Thyroid gland (tissue), 4 donors: ENCODE data around the gene FARS2. TPM values are rescaled to one million over a fixed set of nuclear protein-coding genes. Genes with fewer than 3 reads are reported as not detected.

Experiments
- DNase-seq, 2 donors: peaks; one replicate each; pipeline ENCODE4 v3.0.0-alpha.2; 2019
- H3K27ac ChIP-seq, 3 donors: fragments of 200-600 bp; sonication (generic); 1 replicate in 2 of 3; 2 replicates in 1 of 3; pipeline ENCODE4 v1.5.1; 2016 to 2019; ENCODE audit warnings: mild to moderate bottlenecking in 1 of 3, moderate library complexity in 1 of 3
- H3K27me3 ChIP-seq: fragments of 200-600 bp; sonication (generic); one replicate; pipeline ENCODE4 v1.5.1; 2019
- H3K36me3 ChIP-seq, 2 donors: fragments of 200-600 bp; sonication (generic); one replicate each; pipeline ENCODE4 v1.5.1; 2016 to 2019
- H3K4me1 ChIP-seq, 2 donors: fragments of 200-600 bp; sonication (generic); one replicate each; pipeline ENCODE4 v1.5.1; 2017 to 2019
- H3K4me3 ChIP-seq, 3 donors: fragments of 200-600 bp; sonication (generic); replicated peaks in 1 of 3; 1 replicate in 2 of 3; 2 replicates in 1 of 3; pipeline ENCODE4 v1.5.1; 2016; ENCODE audit warnings: mild to moderate bottlenecking in 1 of 3
- H3K9me3 ChIP-seq: fragments of 200-600 bp; sonication (generic); one replicate; pipeline ENCODE4 v1.5.1; 2017
- CTCF ChIP-seq, 6 experiments: fragments of 200-600 bp in 3 of 6; fragments of 450-650 bp in 3 of 6; sonication (generic) in 3 of 6; IDR thresholded peaks; one replicate each; pipeline ENCODE4 v1.5.1; 2016 to 2019; ENCODE audit warnings: antibody characterized with exemption in 6 of 6, mild to moderate bottlenecking in 2 of 6, inconsistent platforms in 1 of 6, moderate library complexity in 1 of 6
- POLR2A ChIP-seq, 2 donors: fragments of 450-650 bp; IDR thresholded peaks; one replicate each; pipeline ENCODE4 v1.6.1; 2017; ENCODE audit warnings: antibody characterized with exemption in 2 of 2, mild to moderate bottlenecking in 2 of 2, moderate library complexity in 1 of 2
- WGBS, 2 donors: methylation state at CpG; one replicate each; pipeline ENCODE4 v1.1.5; 2017; 5-methylcytosine and 5-hydroxymethylcytosine counted together
- intact Hi-C: fragments of 100-400 bp; cut with DNase I; formaldehyde crosslinking; loops from one replicate; pipeline ENCODE4 v1.15.1; 2023
- total RNA-seq, 4 donors: library from RNA; depleted of rRNA; stranded (reverse); fragments of >200 nt; gene quantifications; one replicate each; pipeline ENCODE4 v1.2.3, GENCODE V29; 2016

Gene FARS2
- total RNA-seq, 4 donors from 2014 or later, result 27.4 to 47.1 (median 34.2) TPM

- H3K27me3 ChIP-seq, result no peaks in the 10 kb centered on the region
- H3K36me3 ChIP-seq, result no peaks in the 10 kb centered on the region
- no peaks in the 10 kb centered on the region for H3K9me3 ChIP-seq
- intact Hi-C loops, result no loop called here
- 36 to 44% methylated on average over 5 of the region's 5 CpGs for WGBS, 2 donors
- H3K27ac ChIP-seq, result no peak overlapping the region
- DNase-seq, result peak; percentile 89 to 92
- no peak for TF ChIP-seq POLR2A (IDR thresholded peaks at IDR 0.05)
- TF ChIP-seq CTCF (IDR thresholded peaks at IDR 0.05), result no peak
- no peak overlapping the region for H3K4me3 ChIP-seq
- no peaks in the 10 kb centered on the region for H3K4me1 ChIP-seq
Measured at GRCh38 chr6:5590187-5590586, 328.9 kb downstream of the FARS2 start.

GRCh38 chr6:5592886-5593519, 331.7 kb downstream of the FARS2 start:
- Histone ChIP-seq H3K27ac (no peak overlapping the region), H3K36me3 (no peaks in the 10 kb centered on the region), H3K27me3 (no peaks in the 10 kb centered on the region), H3K4me1 (no peaks in the 10 kb centered on the region), H3K9me3 (no peaks in the 10 kb centered on the region), H3K4me3 (no peak overlapping the region)
- 88 to 89% methylated on average over 17 of the region's 17 CpGs for WGBS, 2 donors
- DNase-seq, result no peak
- TF ChIP-seq CTCF (IDR thresholded peaks at IDR 0.05) (no peak), POLR2A (IDR thresholded peaks at IDR 0.05) (no peak)
- intact Hi-C loops, result no loop called here

GRCh38 chr6:5595184-5595583, 333.9 kb downstream of the FARS2 start:
- no peak overlapping the region for H3K4me3 ChIP-seq
- intact Hi-C loops, result no loop called here
- H3K9me3 ChIP-seq, result no peaks in the 10 kb centered on the region
- H3K36me3 ChIP-seq, result no peaks in the 10 kb centered on the region
- no peak overlapping the region for H3K27ac ChIP-seq
- H3K4me1 ChIP-seq, result no peaks in the 10 kb centered on the region
- no peak for DNase-seq
- TF ChIP-seq POLR2A (IDR thresholded peaks at IDR 0.05), result no peak
- no peak for TF ChIP-seq CTCF (IDR thresholded peaks at IDR 0.05)
- no peaks in the 10 kb centered on the region for H3K27me3 ChIP-seq
- 96 to 97% methylated on average over 7 of the region's 7 CpGs for WGBS, 2 donors

GRCh38 chr6:5597413-5597812, 336.1 kb downstream of the FARS2 start:
- Histone ChIP-seq H3K36me3 (no peaks in the 10 kb centered on the region), H3K27ac (no peak overlapping the region), H3K27me3 (no peaks in the 10 kb centered on the region), H3K4me3 (no peak overlapping the region), H3K4me1 (no peaks in the 10 kb centered on the region), H3K9me3 (no peaks in the 10 kb centered on the region)
- intact Hi-C loops, result no loop called here
- DNase-seq, result no peak
- WGBS, 2 donors, result 92 to 96% methylated on average over 7 of the region's 7 CpGs
- TF ChIP-seq POLR2A (IDR thresholded peaks at IDR 0.05) (no peak), CTCF (IDR thresholded peaks at IDR 0.05) (no peak)

GRCh38 chr6:5598123-5598522, 336.8 kb downstream of the FARS2 start:
- H3K27me3 ChIP-seq, result no peaks in the 10 kb centered on the region
- intact Hi-C loops, result no loop called here
- TF ChIP-seq CTCF (IDR thresholded peaks at IDR 0.05) (no peak), POLR2A (IDR thresholded peaks at IDR 0.05) (no peak)
- no peaks in the 10 kb centered on the region for H3K36me3 ChIP-seq
- H3K4me3 ChIP-seq, result no peak overlapping the region
- no peaks in the 10 kb centered on the region for H3K4me1 ChIP-seq
- H3K27ac ChIP-seq, result no peak overlapping the region
- WGBS, 2 donors, result 96 to 97% methylated on average over 3 of the region's 3 CpGs
- DNase-seq, result no peak
- H3K9me3 ChIP-seq, result no peaks in the 10 kb centered on the region
